ENCODE measurements around the gene XYLB. TPM values are rescaled to one million over a fixed set of nuclear protein-coding genes. Genes with fewer than 3 reads are reported as not detected.
A peak's percentile ranks its signal among the peaks of the same experiment; 100 is the strongest.

Gene XYLB
- total RNA-seq, 2 donors from 2014 or later: 4.9 TPM

- Histone ChIP-seq H3K4me1 (replicated peaks) (peaks cover 13% of the 10 kb centered on the region), H3K27ac (peak overlapping the region; percentile 56 to 62), H3K4me3 (peak overlapping the region in 1 of 2 donors; percentile 20), H3K9me3 (no peaks in the 10 kb centered on the region), H3K36me3 (no peaks in the 10 kb centered on the region), H3K27me3 (replicated peaks; ENCODE audit: insufficient read depth) (no peaks in the 10 kb centered on the region)
- WGBS: 46% methylated on average over 13 of the region's 13 CpGs
- TF ChIP-seq CTCF (IDR thresholded peaks at IDR 0.05): no peak
- TF ChIP-seq POLR2A (IDR thresholded peaks at IDR 0.05): peak; percentile 39
- TF ChIP-seq POLR2AphosphoS5 (IDR thresholded peaks at IDR 0.05): peak; percentile 62
- peak; percentile 72 for DNase-seq (ENCODE audit: low spot score)
- intact Hi-C loops (cut with DNase I): loop anchor here (5.0 kb wide), 1 partner anchor 33 kb away; no protein-coding TSS in a partner anchor
Observed at GRCh38 chr3:38458796-38459498, 112.4 kb downstream of the XYLB start.

GRCh38 chr3:38459499-38460048 lies 113.0 kb downstream of the XYLB start:
- no peak for DNase-seq (ENCODE audit: low spot score)
- Histone ChIP-seq H3K4me3 (peak overlapping the region in 1 of 2 donors; percentile 20), H3K27me3 (replicated peaks; ENCODE audit: insufficient read depth) (no peaks in the 10 kb centered on the region), H3K4me1 (replicated peaks) (peaks cover 13% of the 10 kb centered on the region), H3K36me3 (no peaks in the 10 kb centered on the region), H3K9me3 (no peaks in the 10 kb centered on the region), H3K27ac (peak overlapping the region; percentile 56 to 62)
- WGBS: 50% methylated on average over 9 of the region's 10 CpGs
- TF ChIP-seq POLR2A (IDR thresholded peaks at IDR 0.05) (peak; percentile 6), CTCF (IDR thresholded peaks at IDR 0.05) (no peak), POLR2AphosphoS5 (IDR thresholded peaks at IDR 0.05) (no peak)
- intact Hi-C loops (cut with DNase I): loop anchor here (5.0 kb wide), 1 partner anchor 33 kb away; no protein-coding TSS in a partner anchor

- Histone ChIP-seq H3K4me1 (replicated peaks) (peaks cover 13% of the 10 kb centered on the region), H3K4me3 (no peak overlapping the region), H3K27ac (peak overlapping the region; percentile 56 to 62), H3K27me3 (replicated peaks; ENCODE audit: insufficient read depth) (no peaks in the 10 kb centered on the region), H3K9me3 (no peaks in the 10 kb centered on the region), H3K36me3 (no peaks in the 10 kb centered on the region)
- 54% methylated on average over 12 of the region's 12 CpGs for WGBS
- no peak for DNase-seq (ENCODE audit: low spot score)
- no peak for TF ChIP-seq POLR2A (IDR thresholded peaks at IDR 0.05)
- no peak for TF ChIP-seq CTCF (IDR thresholded peaks at IDR 0.05)
- no peak for TF ChIP-seq POLR2AphosphoS5 (IDR thresholded peaks at IDR 0.05)
- intact Hi-C loops (cut with DNase I): no loop called here
Observed at GRCh38 chr3:38460377-38461270, 114.0 kb downstream of the XYLB start.

Small RNA genes within 50 kb of the gene (small RNA-seq; reads per million reads assigned to genes)
- 0 reads per million in 2 donors for gene RNU6-235P

Other genes with a start within 250 kb of the XYLB start
- gene ACAA1, start 209.7 kb upstream of the XYLB start, total RNA-seq: 100 to 1,000 TPM in 1 of 2 donors, 10 to 100 TPM in 1; 89.8 to 112 TPM
- 10 to 100 TPM; 21.4 to 30.8 TPM for gene MYD88, start 208.1 kb upstream of the XYLB start, total RNA-seq
- gene OXSR1, start 181.2 kb upstream of the XYLB start, total RNA-seq: 10 to 100 TPM; 21.2 to 32.7 TPM
- gene SLC22A13, start 81.0 kb upstream of the XYLB start, total RNA-seq: 1 to 10 TPM in 1 of 2 donors, not detected in 1; 1.6 TPM
- gene SLC22A14, start 64.5 kb upstream of the XYLB start, total RNA-seq: 1 to 10 TPM in 1 of 2 donors, under 1 TPM in 1; 0.64 to 1.5 TPM
- gene ACVR2B, start 107.1 kb downstream of the XYLB start, total RNA-seq: 10 to 100 TPM in 1 of 2 donors, 1 to 10 TPM in 1; 5.8 to 24.3 TPM
- 10 to 100 TPM in 1 of 2 donors, 1 to 10 TPM in 1; 6.4 to 12.4 TPM for gene EXOG, start 149.6 kb downstream of the XYLB start, total RNA-seq